ENCODE results near the gene IRF4.

The IRF4 gene

GRCh38 chr6:380234-381218 lies 11.0 kb upstream of the IRF4 start:
- Histone ChIP-seq H3K4me3 (ENCODE audit: low read depth, low read length) (no peak overlapping the region), H3K4me1 (ENCODE audit: control insufficient read depth, insufficient read depth, low read length) (no peaks in the 10 kb centered on the region), H3K27ac (ENCODE audit: extremely low read depth, low read depth, low read length) (no peak overlapping the region), H3K9me3 (ENCODE audit: control insufficient read depth, insufficient read depth, low read depth, low read length) (no peaks in the 10 kb centered on the region), H3K36me3 (ENCODE audit: control insufficient read depth in 2 of 2, insufficient read depth in 1 of 2, low read length in 2 of 2) (no peaks in the 10 kb centered on the region)
- POLR2A ChIA-PET = no interaction called here
- CTCF ChIA-PET = interaction anchor here (0.9 kb wide), 1 partner anchor 28 kb away, joined by 4 read pairs; no protein-coding TSS in a partner anchor
- no peak for TF ChIP-seq GLIS2 (tag by site-specific recombination; IDR thresholded peaks at IDR 0.05)
- no peak for TF ChIP-seq BCL11A (tag by site-specific recombination; IDR thresholded peaks at IDR 0.05; ENCODE audit: low read depth)
- no peak for TF ChIP-seq ZNF776 (tag by site-specific recombination; IDR thresholded peaks at IDR 0.05; ENCODE audit: borderline replicate concordance)
- no peak for TF ChIP-seq ZNF239 (tag by site-specific recombination; IDR thresholded peaks at IDR 0.05)
- TF ChIP-seq ZNF530 (tag by site-specific recombination; IDR thresholded peaks at IDR 0.05; ENCODE audit: low read depth) = no peak
- TF ChIP-seq ZSCAN5A (tag by site-specific recombination; IDR thresholded peaks at IDR 0.05) = no peak
- no peak for TF ChIP-seq ZNF416 (tag by site-specific recombination; IDR thresholded peaks at IDR 0.05)
- TF ChIP-seq ZNF513 (tag by site-specific recombination; IDR thresholded peaks at IDR 0.05) = no peak
- TF ChIP-seq ZNF791 (tag by site-specific recombination; IDR thresholded peaks at IDR 0.05) = no peak
- no peak for TF ChIP-seq REPIN1 (tag by site-specific recombination; IDR thresholded peaks at IDR 0.05; ENCODE audit: low read depth)
- TF ChIP-seq ZNF449 (tag by site-specific recombination; IDR thresholded peaks at IDR 0.05) = no peak
- no peak for TF ChIP-seq ZEB2 (tag by site-specific recombination; IDR thresholded peaks at IDR 0.05)
- no peak for TF ChIP-seq ZNF10 (tag by site-specific recombination; IDR thresholded peaks at IDR 0.05)
- no peak for TF ChIP-seq ZSCAN16 (tag by site-specific recombination; IDR thresholded peaks at IDR 0.05)

GRCh38 chr6:381742-382461 lies 9.7 kb upstream of the IRF4 start:
- POLR2A ChIA-PET = no interaction called here
- CTCF ChIA-PET = interaction anchor here (1.6 kb wide), 1 partner anchor 23 kb away, joined by 3 read pairs; no protein-coding TSS in a partner anchor

More at GRCh38 chr6:381742-382461, 9.7 kb upstream of the IRF4 start:
- H3K9me3 ChIP-seq (ENCODE audit: control insufficient read depth, insufficient read depth, low read depth, low read length) = no peaks in the 10 kb centered on the region
- no peak overlapping the region for H3K4me3 ChIP-seq (ENCODE audit: low read depth, low read length)
- no peaks in the 10 kb centered on the region for H3K36me3 ChIP-seq (ENCODE audit: control insufficient read depth in 2 of 2, insufficient read depth in 1 of 2, low read length in 2 of 2)
- no peaks in the 10 kb centered on the region for H3K4me1 ChIP-seq (ENCODE audit: control insufficient read depth, insufficient read depth, low read length)
- no peak overlapping the region for H3K27ac ChIP-seq (ENCODE audit: extremely low read depth, low read depth, low read length)
- TF ChIP-seq ZNF664 (tag by site-specific recombination; IDR thresholded peaks at IDR 0.05) (no peak), ZBTB49 (tag by site-specific recombination; IDR thresholded peaks at IDR 0.05; ENCODE audit: low read depth) (no peak), ZNF521 (tag by site-specific recombination; IDR thresholded peaks at IDR 0.05) (no peak), ZBTB21 (tag by site-specific recombination; IDR thresholded peaks at IDR 0.05) (no peak), ZNF692 (tag by site-specific recombination; IDR thresholded peaks at IDR 0.05) (no peak), ZNF747 (tag by site-specific recombination; IDR thresholded peaks at IDR 0.05) (no peak), ZNF266 (tag by site-specific recombination; IDR thresholded peaks at IDR 0.05; ENCODE audit: low read depth) (no peak), ZNF19 (tag by site-specific recombination; IDR thresholded peaks at IDR 0.05; ENCODE audit: low read depth) (no peak), OVOL3 (tag by site-specific recombination; IDR thresholded peaks at IDR 0.05) (no peak)
